AG10803 (cell line): Measurements from ENCODE around the gene USP48.
"Not testable (repeated sequence)": the region's sequence is repeated elsewhere in the genome, so short reads cannot be mapped to it uniquely, and the experiment has no call there.

Experiments used
- DNase-seq: peaks from one replicate; pipeline ENCODE4 v3.0.0; 2010; ENCODE audit warnings: low read depth
- H3K4me3 ChIP-seq: 2 replicates; pipeline ENCODE4 v1.5.1; 2011; ENCODE audit warnings: mild to moderate bottlenecking, low read length, control low read depth
- CTCF ChIP-seq: conservative IDR thresholded peaks from 2 replicates; pipeline ENCODE4 v1.5.1; 2011; ENCODE audit warnings: mild to moderate bottlenecking, low read length, control low read depth, inconsistent platforms

USP48 gene

GRCh38 chr1:21681426-21681825 lies 101.5 kb downstream of the USP48 start:
- TF ChIP-seq CTCF: no peak
- DNase-seq: no peak
- no peak overlapping the region for H3K4me3 ChIP-seq

GRCh38 chr1:21680918-21681317 lies 102.0 kb downstream of the USP48 start:
- DNase-seq: peak; percentile 87
- no peak overlapping the region for H3K4me3 ChIP-seq
- no peak for TF ChIP-seq CTCF

GRCh38 chr1:21680381-21680780 lies 102.6 kb downstream of the USP48 start:
- TF ChIP-seq CTCF: no peak
- DNase-seq: peak; percentile 52
- H3K4me3 ChIP-seq: no peak overlapping the region

- no peak for DNase-seq
- TF ChIP-seq CTCF: no peak
- no peak overlapping the region for H3K4me3 ChIP-seq
Measured at GRCh38 chr1:21677168-21677567, 105.8 kb downstream of the USP48 start.

GRCh38 chr1:21674957-21675356 lies 108.0 kb downstream of the USP48 start:
- no peak overlapping the region for H3K4me3 ChIP-seq
- no peak for DNase-seq
- no peak for TF ChIP-seq CTCF

GRCh38 chr1:21673853-21674252 lies 109.1 kb downstream of the USP48 start:
- not testable (repeated sequence) for H3K4me3 ChIP-seq, DNase-seq

- H3K4me3 ChIP-seq: no peak overlapping the region
- peak; percentile 96 for DNase-seq
- no peak for TF ChIP-seq CTCF
Measured at GRCh38 chr1:21673277-21673780, 109.6 kb downstream of the USP48 start.
